Stomach (tissue), 9 donors: ENCODE measurements around the gene VSNL1. TPM values are rescaled to one million over a fixed set of nuclear protein-coding genes. Genes with fewer than 3 reads are reported as not detected.
A peak's percentile ranks its signal among the peaks of the same experiment; 100 is the strongest.

Source experiments
- DNase-seq, 2 donors: peaks; one replicate each; pipeline versions ENCODE4 v3.0.0 to v3.0.0-alpha.2; 2013 to 2019
- H3K27ac ChIP-seq, 5 donors: fragments of 200-600 bp in 4 of 5; sonication (generic) in 4 of 5; one replicate each; pipeline ENCODE4 v1.5.1; 2013 to 2019; ENCODE audit warnings: mild to moderate bottlenecking in 1 of 5, moderate library complexity in 1 of 5
- H3K27me3 ChIP-seq, 3 donors: fragments of 200-600 bp; sonication (generic); one replicate each; pipeline ENCODE4 v1.5.1; 2017 to 2019; ENCODE audit warnings: mixed run types in 1 of 3
- H3K36me3 ChIP-seq, 4 donors: fragments of 200-600 bp; sonication (generic); 1 replicate in 3 of 4; 2 replicates in 1 of 4; pipeline ENCODE4 v1.5.1; 2016 to 2019
- H3K4me1 ChIP-seq, 4 donors: fragments of 200-600 bp; sonication (generic); one replicate each; pipeline ENCODE4 v1.5.1; 2016 to 2019
- H3K4me3 ChIP-seq, 4 donors: fragments of 200-600 bp; sonication (generic) in 3 of 4; one replicate each; pipeline ENCODE4 v1.5.1; 2016 to 2019; ENCODE audit warnings: mild to moderate bottlenecking in 1 of 4
- H3K9me3 ChIP-seq, 4 donors: fragments of 200-600 bp; sonication (generic); one replicate each; pipeline ENCODE4 v1.5.1; 2016 to 2019
- EP300 ChIP-seq: sonication (generic); formaldehyde crosslinking; IDR thresholded peaks from one replicate; pipeline ENCODE4 v1.6.1; 2017; ENCODE audit warnings: antibody characterized with exemption
- POLR2A ChIP-seq, 4 donors: fragments of 450-650 bp; IDR thresholded peaks; one replicate each; pipeline ENCODE4 v1.6.1; 2016; ENCODE audit warnings: antibody characterized with exemption in 4 of 4, control low read depth in 2 of 4, mild to moderate bottlenecking in 1 of 4, moderate library complexity in 1 of 4
- POLR2AphosphoS5 ChIP-seq, 3 donors: sonication (generic); formaldehyde crosslinking; IDR thresholded peaks; one replicate each; pipeline ENCODE4 v1.6.1; 2016; ENCODE audit warnings: antibody characterized with exemption in 3 of 3
- WGBS, 5 donors: extraction: QIAGEN DNeasy Blood & Tissue Kit in 3 of 5; methylation state at CpG; one replicate each; pipeline versions ENCODE4 v1.1.5 to v1.1.7; 2013 to 2018; 5-methylcytosine and 5-hydroxymethylcytosine counted together
- intact Hi-C: fragments of 100-400 bp; cut with DNase I; formaldehyde crosslinking; loops from one replicate; pipeline ENCODE4 v1.15.1; 2023; ENCODE audit warnings: low total_unique reads
- polyA plus RNA-seq, 3 donors: library from polyadenylated mRNA; stranded (reverse); fragments of 200-250 nt; gene quantifications; one replicate each; pipeline ENCODE4 v1.2.3, GENCODE V29; 2013
- total RNA-seq, 5 donors: library from RNA; depleted of rRNA; stranded (reverse); fragments of >200 nt; gene quantifications; one replicate each; pipeline versions ENCODE4 v1.1.0 to v1.2.3, GENCODE V29; 2014 to 2016
- TF ChIP-seq, protein P1 (sequence below), 7 experiments: fragments of 450-650 bp in 4 of 7; fragments of 200-600 bp in 3 of 7; sonication (generic) in 3 of 7; IDR thresholded peaks; one replicate each; pipeline ENCODE4 v1.5.1; 2016 to 2019; ENCODE audit warnings: antibody characterized with exemption in 7 of 7, control low read depth in 2 of 7, mild to moderate bottlenecking in 1 of 7
- donor health status: healthy with polysubstance abuse.
- donor health status: Bipolar disorder and iron deficiency.
- donor health status: healthy.

VSNL1 gene
- total and polyA plus RNA-seq, 8 donors, result 0.44 to 21.9 (median 11.0) TPM; not detected in 4

DNA sequence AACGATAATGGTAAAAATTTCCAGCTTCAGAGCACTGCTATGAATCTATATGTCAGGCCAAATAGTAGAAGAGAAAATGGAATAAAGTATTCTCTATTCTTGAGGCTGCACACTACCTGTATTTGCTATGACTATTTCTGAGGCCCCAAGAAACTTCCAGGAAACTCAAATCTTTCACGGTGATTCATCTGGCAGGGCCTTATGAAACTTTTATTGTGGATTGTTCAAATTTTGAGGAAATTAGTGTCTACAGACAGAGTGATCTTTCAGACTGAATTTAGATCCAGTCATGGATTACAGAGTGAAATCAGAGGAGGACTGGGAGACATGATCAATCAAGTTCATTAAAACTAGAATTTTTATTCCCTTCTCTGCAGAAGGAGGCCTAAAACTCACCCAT, 4.1 kb upstream of the VSNL1 start:
- intact Hi-C loops, result no loop called here
- Histone ChIP-seq H3K4me1 (peaks cover 0 to 37% (median 35%) of the 10 kb centered on the region in 4 donors), H3K4me3 (no peak overlapping the region), H3K27ac (no peak overlapping the region), H3K36me3 (no peaks in the 10 kb centered on the region), H3K27me3 (peaks cover 0 to 38% (median 27%) of the 10 kb centered on the region in 3 donors), H3K9me3 (no peaks in the 10 kb centered on the region)
- 80 to 88% (median 84%) methylated on average over 2 of the region's 2 CpGs for WGBS, 5 donors
- TF ChIP-seq, protein P1, sequence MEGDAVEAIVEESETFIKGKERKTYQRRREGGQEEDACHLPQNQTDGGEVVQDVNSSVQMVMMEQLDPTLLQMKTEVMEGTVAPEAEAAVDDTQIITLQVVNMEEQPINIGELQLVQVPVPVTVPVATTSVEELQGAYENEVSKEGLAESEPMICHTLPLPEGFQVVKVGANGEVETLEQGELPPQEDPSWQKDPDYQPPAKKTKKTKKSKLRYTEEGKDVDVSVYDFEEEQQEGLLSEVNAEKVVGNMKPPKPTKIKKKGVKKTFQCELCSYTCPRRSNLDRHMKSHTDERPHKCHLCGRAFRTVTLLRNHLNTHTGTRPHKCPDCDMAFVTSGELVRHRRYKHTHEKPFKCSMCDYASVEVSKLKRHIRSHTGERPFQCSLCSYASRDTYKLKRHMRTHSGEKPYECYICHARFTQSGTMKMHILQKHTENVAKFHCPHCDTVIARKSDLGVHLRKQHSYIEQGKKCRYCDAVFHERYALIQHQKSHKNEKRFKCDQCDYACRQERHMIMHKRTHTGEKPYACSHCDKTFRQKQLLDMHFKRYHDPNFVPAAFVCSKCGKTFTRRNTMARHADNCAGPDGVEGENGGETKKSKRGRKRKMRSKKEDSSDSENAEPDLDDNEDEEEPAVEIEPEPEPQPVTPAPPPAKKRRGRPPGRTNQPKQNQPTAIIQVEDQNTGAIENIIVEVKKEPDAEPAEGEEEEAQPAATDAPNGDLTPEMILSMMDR (IDR thresholded peaks at IDR 0.05), result no peak
- TF ChIP-seq EP300 (no peak), POLR2A (IDR thresholded peaks at IDR 0.05) (no peak), POLR2AphosphoS5 (IDR thresholded peaks at IDR 0.05) (no peak)
- DNase-seq, result no peak

DNA sequence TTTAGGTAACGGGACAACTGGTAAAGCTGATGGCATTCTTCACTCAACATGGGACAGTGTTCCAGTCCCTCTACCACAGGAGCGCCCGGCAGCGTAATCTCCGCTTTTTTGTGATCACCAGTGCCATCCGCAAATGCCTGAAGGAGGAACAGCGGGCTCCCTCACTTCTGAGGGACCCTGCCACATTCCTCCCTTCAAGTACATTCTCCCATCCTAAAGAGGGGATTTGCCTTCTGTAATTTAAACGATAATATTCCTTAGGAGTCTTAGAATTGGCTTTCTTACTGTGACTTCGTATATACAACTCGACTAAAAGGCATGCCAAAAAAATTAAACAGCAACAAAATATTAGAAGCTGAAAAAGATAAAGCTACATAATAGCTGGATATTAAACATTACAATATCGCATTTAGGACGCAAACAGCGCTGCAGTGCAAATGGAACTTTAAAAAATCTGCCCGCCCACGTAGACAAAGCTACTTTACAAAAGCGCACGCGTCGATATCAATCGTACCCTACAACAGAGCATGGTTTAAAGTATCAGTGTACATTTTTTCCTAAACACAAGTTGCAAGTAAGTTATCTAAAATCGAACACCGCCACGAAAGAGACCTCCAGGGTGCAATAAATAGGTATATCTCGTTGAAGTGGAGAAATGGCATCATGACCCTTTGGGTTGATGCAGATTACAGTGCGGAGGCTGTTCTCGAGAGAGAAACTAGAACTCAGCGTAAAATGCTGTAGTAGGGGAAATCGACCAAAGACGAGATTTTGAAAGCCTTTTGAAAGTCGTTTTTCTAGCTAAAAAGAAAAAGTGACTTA, 2.3 kb upstream of the VSNL1 start:
- intact Hi-C loops, result no loop called here
- no peak for TF ChIP-seq EP300
- Histone ChIP-seq H3K27ac (peak overlapping the region in 4 of 5 donors; percentile 72 to 85 (median 82)), H3K4me1 (peaks cover 0 to 41% (median 39%) of the 10 kb centered on the region in 4 donors), H3K36me3 (no peaks in the 10 kb centered on the region), H3K27me3 (peaks cover 0 to 52% (median 27%) of the 10 kb centered on the region in 3 donors), H3K4me3 (peak overlapping the region; percentile 53 to 64 (median 58)), H3K9me3 (no peaks in the 10 kb centered on the region)
- 2 to 7% (median 5%) methylated on average over 30 of the region's 30 CpGs for WGBS, 5 donors
- DNase-seq, result peak in 1 of 2 donors; percentile 63

DNA sequence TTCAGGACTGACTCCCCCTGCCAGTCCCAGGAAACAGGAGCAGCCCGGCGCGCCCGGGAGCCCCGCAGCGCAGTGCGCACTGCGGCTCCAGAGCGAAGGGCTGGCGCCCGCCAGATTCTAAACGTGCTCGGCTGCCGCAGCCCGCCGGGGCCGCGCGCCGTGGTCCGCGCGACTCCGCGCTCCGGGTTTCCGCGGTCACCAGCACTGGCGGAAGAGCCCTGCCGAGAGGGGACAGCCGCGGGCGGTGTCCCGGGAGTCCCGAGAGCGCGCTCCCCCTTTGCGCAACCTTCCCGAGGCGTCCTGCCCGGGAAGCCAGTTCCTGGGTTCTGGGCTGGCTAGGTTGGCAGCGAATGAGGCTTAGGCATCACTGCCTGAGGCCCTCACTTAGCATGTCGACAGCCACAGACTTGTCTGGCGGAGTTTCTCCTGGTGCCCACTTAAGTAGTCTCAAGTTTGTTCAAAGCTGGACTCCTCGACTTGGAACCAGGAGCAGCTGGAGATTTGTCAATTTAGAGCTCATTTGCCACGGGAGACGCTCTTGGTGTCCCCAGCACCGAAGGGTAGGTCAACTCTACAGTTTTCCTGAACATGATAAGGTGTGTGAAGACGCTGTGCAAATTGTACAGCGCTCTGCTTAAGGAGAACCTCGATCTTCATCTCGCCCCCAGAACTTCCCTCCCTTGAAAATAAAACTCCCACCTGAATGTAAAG, 1.5 kb upstream of the VSNL1 start:
- Histone ChIP-seq H3K4me1 (peaks cover 0 to 41% (median 39%) of the 10 kb centered on the region in 4 donors), H3K27me3 (peaks cover 0 to 55% (median 27%) of the 10 kb centered on the region in 3 donors), H3K4me3 (peak overlapping the region; percentile 53 to 64 (median 58)), H3K36me3 (no peaks in the 10 kb centered on the region), H3K9me3 (no peaks in the 10 kb centered on the region), H3K27ac (peak overlapping the region; percentile 72 to 88 (median 83))
- WGBS, 5 donors, result 1 to 3% (median 1%) methylated on average over 32 to 52 of the region's 52 CpGs
- intact Hi-C loops, result no loop called here
- DNase-seq, result peak; percentile 78 to 95
- TF ChIP-seq POLR2A (IDR thresholded peaks at IDR 0.05) (no peak), POLR2AphosphoS5 (IDR thresholded peaks at IDR 0.05) (peak in 2 of 3 donors; percentile 27 to 83), EP300 (no peak)
- TF ChIP-seq, protein P1 (IDR thresholded peaks at IDR 0.05), result no peak

DNA sequence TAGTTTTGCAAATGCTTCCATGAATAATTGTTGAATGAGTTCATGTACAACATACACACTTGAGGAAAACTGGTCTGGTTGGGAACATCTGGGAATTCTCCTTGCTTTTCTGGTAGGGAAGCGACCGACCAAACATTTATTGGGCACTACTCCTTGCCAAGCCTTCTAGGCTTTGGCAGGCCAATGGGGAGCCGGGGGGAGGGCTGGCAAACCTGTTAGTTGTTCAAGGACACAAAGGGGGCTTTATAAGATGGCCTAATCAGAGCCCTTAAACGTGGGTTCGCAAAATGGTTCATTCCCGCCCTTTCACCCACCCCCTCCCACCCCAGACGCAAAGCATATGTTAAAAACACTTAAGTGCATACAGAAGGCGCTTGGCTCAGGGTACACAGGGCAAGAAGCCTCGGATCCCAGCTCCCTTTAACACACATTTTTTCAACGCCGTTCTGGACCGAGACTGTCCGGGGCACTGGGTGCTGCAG, 844 bp upstream of the VSNL1 start:
- Histone ChIP-seq H3K4me1 (peaks cover 0 to 41% (median 39%) of the 10 kb centered on the region in 4 donors), H3K27ac (peak overlapping the region; percentile 72 to 85 (median 83)), H3K9me3 (no peaks in the 10 kb centered on the region), H3K27me3 (peaks cover 0 to 55% (median 27%) of the 10 kb centered on the region in 3 donors), H3K4me3 (peak overlapping the region; percentile 53 to 64 (median 58)), H3K36me3 (no peaks in the 10 kb centered on the region)
- WGBS, 5 donors, result 2 to 8% (median 4%) methylated on average over 12 to 13 of the region's 13 CpGs
- TF ChIP-seq POLR2AphosphoS5 (IDR thresholded peaks at IDR 0.05), result no peak
- TF ChIP-seq EP300, result no peak
- TF ChIP-seq POLR2A (IDR thresholded peaks at IDR 0.05), result no peak
- TF ChIP-seq, protein P1 (IDR thresholded peaks at IDR 0.05), result no peak
- intact Hi-C loops, result no loop called here
- peak in 1 of 2 donors; percentile 72 for DNase-seq
